Measurements from ENCODE around the gene UQCC2.

The UQCC2 gene

DNA sequence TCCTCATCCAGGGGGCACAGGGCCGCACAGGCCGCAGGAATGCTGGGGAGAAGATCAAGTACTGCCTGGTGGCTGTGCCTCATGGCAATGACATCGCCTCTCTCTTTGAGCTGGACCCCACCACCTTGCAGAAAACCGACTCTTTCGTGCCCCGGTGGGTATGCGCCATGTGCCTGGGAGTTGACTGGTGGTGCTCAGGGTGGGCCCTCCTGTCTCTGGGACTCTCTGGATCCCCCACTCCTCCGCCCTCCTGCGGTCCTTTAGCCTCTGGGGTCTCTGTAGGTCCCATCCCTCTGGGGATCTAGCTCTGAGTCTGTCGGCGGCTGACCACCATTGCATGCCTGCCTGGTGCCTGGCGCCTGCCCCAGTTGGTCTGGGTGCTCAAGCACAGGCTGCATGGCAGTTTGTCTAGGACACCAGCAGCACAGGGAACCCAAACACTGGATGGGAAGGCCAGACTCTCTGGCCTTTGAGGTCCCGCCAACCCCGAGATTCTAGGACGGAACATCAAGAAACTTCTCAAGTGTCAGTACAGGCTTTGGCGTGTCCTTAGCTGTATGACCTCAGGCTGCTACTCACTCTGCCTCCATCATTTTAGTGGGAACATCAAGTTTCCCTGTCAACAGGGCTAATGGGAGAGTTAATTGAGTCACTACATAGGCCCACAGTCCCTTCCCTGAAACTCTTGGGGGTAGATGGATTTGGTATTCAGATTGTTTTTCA is 47.6 kb downstream of the UQCC2 start:
- DNase-seq (ENCODE audit: low read depth) = no peak
- TF ChIP-seq CTCF (conservative IDR thresholded peaks at IDR 0.05; ENCODE audit: low read depth, low read length) = no peak
- no peak overlapping the region for H3K4me3 ChIP-seq (ENCODE audit: low read length)

- no peak for TF ChIP-seq CTCF (conservative IDR thresholded peaks at IDR 0.05; ENCODE audit: low read depth, low read length)
- no peak overlapping the region for H3K4me3 ChIP-seq (ENCODE audit: low read length)
- no peak for DNase-seq (ENCODE audit: low read depth)
These were observed 48.5 kb downstream of the UQCC2 start for GRCh38 chr6:33663028-33663427.

- no peak overlapping the region for H3K4me3 ChIP-seq (ENCODE audit: low read length)
- no peak for TF ChIP-seq CTCF (conservative IDR thresholded peaks at IDR 0.05; ENCODE audit: low read depth, low read length)
- DNase-seq (ENCODE audit: low read depth) = no peak
These were observed 49.2 kb downstream of the UQCC2 start for GRCh38 chr6:33662318-33662717.

- no peak overlapping the region for H3K4me3 ChIP-seq (ENCODE audit: low read length)
- no peak for DNase-seq (ENCODE audit: low read depth)
- TF ChIP-seq CTCF (conservative IDR thresholded peaks at IDR 0.05; ENCODE audit: low read depth, low read length) = no peak
These were observed 50.2 kb downstream of the UQCC2 start for GRCh38 chr6:33661106-33661838.

GRCh38 chr6:33659986-33660385 is 51.5 kb downstream of the UQCC2 start:
- DNase-seq (ENCODE audit: low read depth) = no peak
- no peak for TF ChIP-seq CTCF (conservative IDR thresholded peaks at IDR 0.05; ENCODE audit: low read depth, low read length)
- no peak overlapping the region for H3K4me3 ChIP-seq (ENCODE audit: low read length)

GRCh38 chr6:33658982-33659689 is 52.4 kb downstream of the UQCC2 start:
- DNase-seq (ENCODE audit: low read depth) = no peak
- TF ChIP-seq CTCF (conservative IDR thresholded peaks at IDR 0.05; ENCODE audit: low read depth, low read length) = no peak
- H3K4me3 ChIP-seq (ENCODE audit: low read length) = no peak overlapping the region

Measured in retinal pigment epithelial cell (primary cell).